HG02759 (cell line): ENCODE measurements around the gene AGO4.
"Not testable (repeated sequence)": the region's sequence is repeated elsewhere in the genome, so short reads cannot be mapped to it uniquely, and the experiment has no call there.

Experiments used
- ATAC-seq: cut with Tn5 transposase; IDR thresholded peaks from one replicate; pipeline ENCODE4 v1.9.1; 2021; ENCODE audit warnings: mild to moderate bottlenecking, moderate library complexity; ENCODE audit not compliant: unreplicated experiment

AGO4 gene

DNA sequence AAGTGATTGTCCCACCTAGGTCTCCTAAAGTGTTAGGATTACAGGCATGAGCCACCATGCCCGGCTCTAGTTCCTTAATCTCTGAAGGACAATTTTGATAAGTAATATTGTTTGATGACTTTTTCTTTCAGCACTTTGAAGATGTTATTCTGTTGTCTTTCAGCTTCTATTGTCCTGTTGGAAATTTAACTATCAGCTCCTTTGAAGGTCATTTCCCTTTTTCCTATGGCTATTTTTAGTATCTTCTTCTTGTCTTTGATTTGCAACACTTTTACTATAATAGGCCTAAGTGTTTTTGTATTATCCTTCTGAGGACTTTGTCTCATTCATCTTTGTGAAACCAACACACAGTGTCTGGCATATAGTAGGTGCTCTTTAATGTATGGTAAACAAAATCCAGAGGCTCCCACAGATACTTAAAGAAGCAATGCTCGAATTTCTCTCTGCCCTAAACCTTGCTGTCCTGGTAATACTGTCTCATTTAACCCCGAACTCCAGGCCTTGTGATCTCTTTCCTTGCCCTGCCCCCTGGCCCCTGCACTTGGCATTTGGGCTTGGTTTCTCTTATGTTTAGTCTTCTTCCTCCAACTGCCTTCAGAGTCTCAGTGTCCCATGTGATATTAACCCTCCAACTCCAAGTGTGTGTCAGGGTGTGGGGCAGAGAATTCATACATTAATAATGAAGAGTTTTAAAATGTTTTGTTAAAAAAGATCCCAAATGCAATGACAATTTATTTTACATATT lies 56.2 kb downstream of the AGO4 start:
- no peak for ATAC-seq

GRCh38 chr1:35864813-35865212 lies 57.0 kb downstream of the AGO4 start:
- no peak for ATAC-seq

DNA sequence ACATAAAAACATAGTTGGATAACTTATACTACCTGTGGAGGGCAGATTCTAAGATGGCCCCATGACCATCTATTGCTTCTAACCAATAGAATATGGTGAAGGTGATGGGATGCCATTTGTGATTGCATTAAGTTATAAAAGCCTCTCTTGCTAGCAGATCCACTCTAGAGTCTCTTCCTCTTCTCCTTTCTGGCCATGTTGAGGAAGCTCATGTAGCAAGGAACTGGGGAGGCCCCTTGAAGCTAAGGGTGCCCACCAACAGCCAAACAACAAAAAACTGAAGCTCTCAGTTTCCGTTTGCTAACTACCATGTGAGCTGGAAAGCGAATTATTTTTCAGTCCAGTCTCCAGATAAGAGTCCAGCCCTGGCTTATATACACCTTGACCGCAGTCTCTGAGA lies 59.2 kb downstream of the AGO4 start:
- ATAC-seq = no peak

DNA sequence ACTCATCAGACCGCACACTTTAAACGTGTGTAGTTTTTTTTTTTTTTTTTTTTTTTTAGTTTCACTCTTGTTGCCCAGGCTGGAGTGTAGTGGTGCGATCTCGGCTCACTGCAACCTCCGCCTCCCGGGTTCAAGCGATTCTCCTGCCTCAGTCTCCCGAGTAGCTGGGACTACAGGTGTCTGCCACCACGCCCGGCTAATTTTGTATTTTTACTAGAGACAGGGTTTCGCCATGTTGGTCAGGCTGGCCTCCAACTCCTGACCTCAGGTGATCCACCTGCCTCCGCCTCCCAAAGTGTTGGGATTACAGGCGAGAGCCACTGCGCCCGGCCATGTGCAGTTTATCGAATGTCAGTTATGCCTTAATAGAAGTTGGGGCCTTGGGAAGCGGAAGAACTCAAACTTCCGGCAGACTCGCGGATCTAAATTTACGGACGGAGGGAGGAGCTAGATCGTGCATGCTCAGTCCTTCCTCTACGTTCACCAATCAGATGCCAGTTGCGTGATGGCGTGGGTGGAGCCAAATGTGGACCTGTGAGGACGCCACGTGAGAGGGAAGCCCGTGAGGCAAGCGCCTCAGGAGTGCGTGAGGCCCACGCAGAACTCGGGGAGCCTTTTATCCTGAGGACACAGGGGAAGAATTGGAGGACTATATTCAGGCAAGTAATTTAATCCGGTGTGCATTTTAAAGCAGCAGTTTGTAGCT lies 61.6 kb downstream of the AGO4 start:
- ATAC-seq = not testable (repeated sequence)

DNA sequence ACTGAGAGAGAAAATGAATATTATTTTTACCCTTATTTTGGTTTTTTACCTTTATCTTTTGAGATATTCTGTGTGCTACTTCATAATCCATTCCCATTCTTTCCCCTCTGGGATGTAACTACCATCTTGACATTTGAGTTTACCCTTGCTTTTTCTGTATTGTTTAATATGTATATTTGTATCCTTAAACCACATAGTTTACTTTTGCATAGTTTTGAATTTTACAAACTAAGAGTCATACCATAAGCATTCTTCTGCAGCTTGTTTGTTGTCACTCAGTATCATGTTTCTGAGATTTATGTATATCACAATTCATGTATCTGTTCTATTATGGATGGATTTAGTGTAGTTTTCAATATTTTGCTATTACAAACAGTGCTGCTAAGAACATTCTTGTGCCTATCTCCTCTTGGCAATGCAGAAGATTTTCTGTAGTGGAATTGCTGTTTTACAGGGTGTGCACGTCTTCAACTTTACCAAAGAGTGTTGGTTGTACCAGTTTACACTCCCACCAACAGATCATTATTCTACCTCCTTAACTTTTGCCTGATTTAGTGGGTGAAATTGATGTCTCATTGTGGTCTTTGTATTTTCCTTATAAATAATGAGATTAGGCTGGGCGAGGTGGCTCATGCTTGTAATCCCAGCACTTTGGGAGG lies 63.0 kb downstream of the AGO4 start:
- ATAC-seq = no peak

- ATAC-seq = no peak
Measured at GRCh38 chr1:35873243-35873750, 65.5 kb downstream of the AGO4 start.

DNA sequence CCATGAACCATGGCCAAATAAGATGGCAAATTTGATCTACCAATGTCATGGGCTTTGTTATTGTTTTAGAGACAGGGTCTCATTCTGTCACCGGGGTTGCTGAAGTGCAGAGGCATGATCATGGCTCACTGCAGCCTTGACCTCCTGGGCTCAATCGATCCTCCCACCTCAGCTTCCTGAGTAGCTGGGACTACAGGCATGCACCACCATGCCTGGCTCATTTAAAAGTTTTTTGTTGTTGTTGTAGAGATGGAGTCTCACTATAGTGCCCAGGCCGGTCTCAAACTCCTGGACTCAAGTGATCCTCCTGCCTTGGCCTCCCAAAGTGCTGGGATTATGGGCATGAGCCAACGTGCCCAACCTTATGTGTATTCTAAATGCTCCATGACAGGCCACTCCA lies 66.3 kb downstream of the AGO4 start:
- not testable (repeated sequence) for ATAC-seq

GRCh38 chr1:35876988-35877387 lies 69.2 kb downstream of the AGO4 start:
- ATAC-seq = no peak

DNA sequence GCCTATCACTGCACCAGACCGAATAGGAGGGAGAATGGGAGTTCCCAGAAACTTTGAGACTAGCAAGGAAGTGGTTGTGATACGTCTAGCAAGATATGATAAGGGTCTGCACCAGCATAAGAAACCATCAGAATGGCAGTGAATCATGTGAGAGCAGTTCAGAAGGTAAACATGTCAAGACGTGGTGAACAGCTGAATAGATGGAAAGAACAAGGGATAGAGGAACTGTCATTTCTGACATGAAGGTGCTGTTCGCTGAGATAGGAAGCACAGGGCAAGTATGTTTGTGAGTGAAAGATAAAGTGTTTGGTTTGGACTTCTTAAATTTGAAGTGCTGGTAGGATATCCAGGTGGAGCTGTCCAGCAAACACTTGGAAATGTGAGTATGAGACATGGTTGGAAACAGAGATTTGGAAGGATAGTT lies 74.0 kb downstream of the AGO4 start:
- ATAC-seq = no peak

DNA sequence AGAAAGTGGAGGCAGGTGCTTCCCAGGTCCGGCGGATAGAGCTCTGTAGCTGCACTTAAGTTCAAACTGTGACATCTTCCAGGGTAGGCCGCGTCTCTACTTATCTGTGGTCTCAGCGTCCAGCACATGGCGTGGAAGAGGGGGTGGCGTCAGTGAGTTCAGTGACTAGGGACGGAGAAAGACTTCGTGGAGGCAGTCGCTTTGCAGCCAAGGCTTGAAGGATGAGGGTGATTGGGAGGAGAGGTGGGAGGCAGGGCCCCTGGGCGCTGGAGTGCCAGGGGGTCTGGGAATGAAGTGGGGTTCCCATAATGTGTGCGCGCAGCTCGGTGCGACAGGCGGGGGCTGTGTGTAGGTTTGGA lies 74.7 kb downstream of the AGO4 start:
- no peak for ATAC-seq

DNA sequence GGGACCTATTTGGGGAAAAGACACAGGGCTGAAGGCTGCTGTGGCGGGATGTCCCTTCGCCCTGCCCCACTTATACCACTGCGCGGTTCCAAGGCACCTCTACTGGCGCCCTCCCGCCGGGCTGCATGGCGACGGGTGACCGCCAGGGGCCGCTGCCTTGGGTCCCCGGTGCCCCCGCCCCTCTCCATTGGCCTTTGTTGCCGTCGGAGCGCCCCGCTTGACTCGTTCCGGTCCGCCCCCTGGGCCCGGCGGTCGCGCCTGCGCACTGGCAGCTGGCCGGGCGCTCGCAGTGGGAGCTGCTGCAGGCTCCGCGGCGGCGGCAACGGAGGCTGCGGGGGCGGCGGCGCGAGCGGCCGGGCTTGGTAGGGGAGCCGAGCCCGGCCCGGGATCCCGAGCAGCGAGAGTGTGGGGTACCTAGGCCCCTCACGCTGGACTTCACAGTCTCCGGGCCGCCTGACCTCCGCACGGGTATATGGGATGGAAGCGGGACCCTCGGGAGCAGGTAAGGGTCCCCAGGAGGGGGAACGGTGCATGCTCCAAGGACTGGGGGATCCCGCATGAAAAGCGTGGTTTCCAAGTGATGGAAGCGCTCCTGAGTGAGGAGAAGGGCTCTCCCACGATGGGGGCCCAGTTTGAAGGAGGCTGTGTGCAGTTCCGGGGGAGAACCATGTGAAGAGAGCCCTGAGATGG lies 75.3 kb downstream of the AGO4 start, which contains the start of gene AGO1:
TSS of gene AGO1 (plus strand) at position 265 of the 690 bp plus-strand sequence. CDS start at position 478, 213 bp downstream.
- ATAC-seq = peak; percentile 91

- ATAC-seq = peak; percentile 20
Measured at GRCh38 chr1:35883635-35884101, 75.9 kb downstream of the AGO4 start.

DNA sequence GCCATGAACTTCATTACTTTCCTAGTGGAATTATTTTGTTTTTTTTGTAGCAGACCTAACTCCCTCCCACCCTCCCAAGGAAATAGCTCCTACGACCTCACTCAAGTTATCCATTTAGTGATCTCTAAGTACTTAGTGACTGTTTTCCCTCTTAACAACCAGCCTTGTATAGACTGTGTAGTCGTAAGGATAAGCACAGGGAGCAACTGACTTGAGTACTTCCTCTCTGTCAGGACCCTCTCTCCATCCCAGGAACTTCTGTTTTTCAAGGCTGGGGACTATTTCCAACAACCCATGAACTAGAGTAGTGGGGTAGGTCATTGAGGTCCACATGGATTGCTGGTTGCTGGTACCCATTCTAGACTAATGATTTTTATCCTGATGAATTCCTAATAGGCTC lies 77.1 kb downstream of the AGO4 start:
- ATAC-seq = no peak

- no peak for ATAC-seq
Measured at GRCh38 chr1:35885961-35886558, 78.2 kb downstream of the AGO4 start.

GRCh38 chr1:35886577-35887431 lies 79.0 kb downstream of the AGO4 start:
- ATAC-seq = no peak

DNA sequence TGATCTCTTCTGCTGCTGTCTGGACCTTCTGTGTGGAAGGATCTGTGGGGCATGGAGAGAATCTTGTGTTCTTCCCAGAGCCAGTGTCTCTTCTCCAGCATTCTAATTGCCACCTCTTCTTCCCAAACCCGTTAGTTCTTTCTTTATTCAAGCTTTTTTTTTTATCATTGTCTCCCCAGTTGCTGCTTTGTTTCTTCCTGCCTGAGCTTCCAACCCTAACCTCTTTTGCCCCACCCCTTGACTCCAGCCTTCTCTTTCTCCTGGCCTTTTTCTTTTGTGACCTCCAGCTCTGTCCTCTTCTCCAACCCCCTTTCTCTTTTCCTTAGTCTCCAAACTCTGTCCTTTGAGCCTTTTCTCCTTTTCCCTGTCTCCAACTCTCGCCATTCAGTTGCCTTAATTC lies 79.7 kb downstream of the AGO4 start:
- no peak for ATAC-seq

DNA sequence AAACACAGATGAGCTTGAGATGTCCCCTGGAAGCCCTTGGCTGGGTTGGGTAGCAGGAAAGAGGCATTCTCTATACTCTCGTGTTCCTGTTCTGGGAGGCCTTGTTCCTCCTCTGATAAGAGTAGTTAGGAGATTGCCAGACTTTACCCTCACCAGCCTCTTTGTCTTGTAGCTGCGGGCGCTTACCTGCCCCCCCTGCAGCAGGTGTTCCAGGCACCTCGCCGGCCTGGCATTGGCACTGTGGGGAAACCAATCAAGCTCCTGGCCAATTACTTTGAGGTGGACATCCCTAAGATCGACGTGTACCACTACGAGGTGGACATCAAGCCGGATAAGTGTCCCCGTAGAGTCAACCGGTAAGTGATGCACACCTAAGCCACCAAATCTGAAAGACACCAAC lies 80.4 kb downstream of the AGO4 start:
- ATAC-seq = no peak

- not testable (repeated sequence) for ATAC-seq
Measured at GRCh38 chr1:35888981-35889380, 81.2 kb downstream of the AGO4 start.

DNA sequence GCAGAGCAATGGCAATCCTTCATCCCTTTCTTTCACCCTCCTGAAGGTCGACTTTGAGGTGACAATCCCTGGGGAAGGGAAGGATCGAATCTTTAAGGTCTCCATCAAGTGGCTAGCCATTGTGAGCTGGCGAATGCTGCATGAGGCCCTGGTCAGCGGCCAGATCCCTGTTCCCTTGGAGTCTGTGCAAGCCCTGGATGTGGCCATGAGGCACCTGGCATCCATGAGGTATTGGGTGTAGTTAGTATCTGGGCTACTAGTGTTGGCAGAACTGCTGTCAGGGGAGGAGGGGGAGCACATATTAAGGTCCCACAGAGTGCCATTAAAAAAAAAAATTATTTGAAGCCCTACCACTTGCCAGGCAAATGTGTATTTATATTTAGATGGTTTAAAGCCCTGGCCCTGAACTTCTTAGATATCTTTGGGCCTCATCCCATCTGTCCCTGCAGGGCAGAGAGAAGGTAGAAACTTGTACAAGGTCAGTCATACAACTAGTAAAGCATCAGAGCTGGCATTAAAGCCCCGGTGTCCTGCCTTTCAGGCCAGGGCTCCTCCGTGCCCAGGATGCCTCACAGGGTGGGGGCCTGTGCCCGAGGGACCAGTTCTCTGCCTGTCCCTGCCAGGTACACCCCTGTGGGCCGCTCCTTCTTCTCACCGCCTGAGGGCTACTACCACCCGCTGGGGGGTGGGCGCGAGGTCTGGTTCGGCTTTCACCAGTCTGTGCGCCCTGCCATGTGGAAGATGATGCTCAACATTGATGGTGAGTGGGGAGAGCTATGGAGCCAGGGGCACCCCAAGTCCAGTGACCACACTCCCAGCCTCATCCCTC lies 85.4 kb downstream of the AGO4 start:
- ATAC-seq = no peak
